NT2/D1 (cell line): Measurements from ENCODE around the gene KSR1.

Experiments
- SUZ12 ChIP-seq: IDR thresholded peaks from 2 replicates; pipeline ENCODE4 v1.6.1; 2011; ENCODE audit not compliant: insufficient read length, insufficient read depth; ENCODE audit errors: extremely low read depth
- YY1 ChIP-seq: IDR thresholded peaks from 2 replicates; pipeline ENCODE4 v1.6.1; 2011; ENCODE audit not compliant: insufficient read length, insufficient read depth
- ZNF274 ChIP-seq: IDR thresholded peaks from 2 replicates; pipeline ENCODE4 v1.6.1; 2011; ENCODE audit warnings: mild to moderate bottlenecking, low read depth, low read length

GRCh38 chr17:27433521-27433920 is 22.7 kb upstream of the KSR1 start:
- TF ChIP-seq YY1 (no peak), ZNF274 (no peak), SUZ12 (no peak)
